H1 (cell line): ENCODE data around the gene SPINK14. TPM values are rescaled to one million over a fixed set of nuclear protein-coding genes. Genes with fewer than 3 reads are reported as not detected.

ENCODE experiments used
- ASH2L ChIP-seq: fragments of 200-600, 300-600 bp; sonication (generic); IDR thresholded peaks from one replicate; pipeline ENCODE4 v1.7.1; 2017; ENCODE audit warnings: low read length
- CTBP2 ChIP-seq: IDR thresholded peaks from 2 replicates; pipeline ENCODE4 v1.7.0; 2011; ENCODE audit warnings: borderline replicate concordance, mild to moderate bottlenecking, moderate library complexity, mixed read lengths, low read length; ENCODE audit not compliant: insufficient read depth, insufficient read length
- CTCF ChIP-seq, 3 experiments: IDR thresholded peaks; 1 replicate in 2 of 3; 2 replicates in 1 of 3; pipeline versions ENCODE4 v1.5.1 to v1.6.1; 2011; ENCODE audit warnings: low read length in 3 of 3, mild to moderate bottlenecking in 3 of 3, inconsistent platforms in 2 of 3, low read depth in 1 of 3, moderate library complexity in 1 of 3; ENCODE audit not compliant: insufficient read depth in 1 of 3; ENCODE audit errors: control extremely low read depth in 1 of 3
- EZH2 ChIP-seq: fragments of 200-600 bp; sonication (generic); IDR thresholded peaks from 2 replicates; pipeline ENCODE4 v1.7.1; 2012; ENCODE audit warnings: low read depth, mild to moderate bottlenecking, moderate library complexity, low read length, inconsistent platforms; ENCODE audit not compliant: severe bottlenecking
- SIRT6 ChIP-seq: IDR thresholded peaks from one replicate; pipeline ENCODE4 v1.7.1; 2012; ENCODE audit warnings: low read length, inconsistent platforms
- polyA plus RNA-seq, 7 experiments: library from polyadenylated mRNA; depleted of rRNA in 3 of 7; stranded (reverse) in 5 of 7; unstranded in 2 of 7; fragments of >200 nt in 5 of 7; fragments of 200-250 nt in 2 of 7; gene quantifications; 1 replicate in 5 of 7; 2 replicates in 1 of 7; 4 replicates in 1 of 7; pipeline versions ENCODE4 v1.2.1 to v1.2.3, GENCODE V29; 2011 to 2013; ENCODE audit warnings: missing spikeins in 2 of 7, mixed read lengths in 2 of 7
- total RNA-seq: library from RNA; stranded (reverse); fragmentation: NEBNext Ultra II Directional; extraction: Animal tissue kit (Norgen Biotek cat#: 25700); gene quantifications from 2 replicates; pipeline ENCODE4 v1.2.1, GENCODE V29; 2021

The SPINK14 gene
- total and polyA plus RNA-seq, 2 of the 8 experiments (the other 6 are each of a cell fraction or from before 2014, with no cell fraction given): not detected

- TF ChIP-seq EZH2 (no peak), CTBP2 (no peak), CTCF (IDR thresholded peaks at IDR 0.05; ENCODE audit: control extremely low read depth in 1 of 3, insufficient read depth in 1 of 3, low read depth in 1 of 3, low read length in 3 of 3) (no peak), SIRT6 (no peak), ASH2L (no peak)
Measured at GRCh38 chr5:148221508-148221907, 53.2 kb downstream of the SPINK14 start (continued).
